Activated naive CD4-positive, alpha-beta T cell treated with Interleukin-2 at 50 U/mL for 16 hours (primary cell): ENCODE results near the gene ABCB11.
"Not testable (repeated sequence)": the region's sequence is repeated elsewhere in the genome, so short reads cannot be mapped to it uniquely, and the experiment has no call there.

Experiments used
- DNase-seq: peaks from one replicate; pipeline ENCODE4 v3.0.0-alpha.2; 2020

ABCB11 gene

DNA sequence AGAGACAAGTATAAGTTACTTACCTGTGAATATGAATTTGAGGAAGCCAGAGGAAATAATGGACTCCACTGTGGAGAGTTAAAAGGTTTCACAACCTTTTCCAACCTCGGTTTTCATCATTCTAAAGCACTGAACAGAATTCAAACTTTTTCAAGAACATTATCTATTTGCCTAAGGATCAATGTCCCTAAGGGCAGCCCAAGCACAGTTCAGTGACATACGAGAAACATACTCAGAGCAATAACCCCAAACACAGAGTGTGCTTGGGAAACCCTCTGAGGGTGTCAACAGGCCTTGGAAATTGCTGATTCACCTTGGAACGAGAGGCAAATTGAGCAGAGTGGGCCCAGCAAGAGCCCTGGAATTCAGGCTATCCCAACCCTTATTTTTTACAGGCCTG is at the start of gene ABCB11:
ABCB11 (minus strand) TSS at position 123 of the 400 bp plus-strand sequence. CDS start 13,199 bp downstream, outside the sequence.
- DNase-seq = no peak

DNA sequence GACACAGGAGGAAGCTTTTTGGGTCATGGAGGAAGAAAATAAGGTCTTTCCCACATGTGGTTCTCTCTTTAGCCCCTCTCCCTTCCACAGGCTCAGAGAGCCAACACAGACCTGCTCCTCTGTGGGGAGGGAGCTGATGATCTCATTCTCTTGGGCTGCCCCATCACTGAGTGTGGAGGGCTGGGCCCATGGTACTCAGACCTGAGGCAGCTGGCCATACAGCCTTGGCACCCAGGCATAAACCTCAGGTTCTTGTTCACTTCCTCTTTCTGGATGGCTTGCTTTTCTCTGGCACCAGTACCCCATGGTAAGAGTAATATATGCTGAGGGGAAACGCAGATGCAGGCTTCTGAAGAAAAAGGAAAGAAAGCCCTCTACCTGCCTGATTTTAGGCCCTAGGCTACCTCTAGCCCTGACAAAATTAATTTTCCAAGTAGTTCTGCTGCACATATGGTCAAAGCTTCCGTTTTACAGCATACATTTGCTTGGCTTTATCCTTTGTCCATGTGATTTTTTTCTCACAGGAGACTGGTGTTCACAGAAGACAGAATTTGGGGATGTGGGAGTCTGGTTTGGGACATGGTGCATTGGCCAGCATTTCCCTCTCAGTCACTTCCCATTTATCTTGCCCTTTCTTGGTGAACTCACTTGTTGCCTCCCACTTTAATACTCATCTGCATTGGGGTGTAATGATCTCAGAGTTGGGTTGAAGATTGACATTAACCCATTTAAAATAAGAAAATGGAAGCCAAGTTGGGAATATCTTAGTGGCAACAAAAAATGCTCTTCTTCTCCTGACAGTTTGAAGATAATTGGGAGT is 49.3 kb upstream of the ABCB11 start:
- no peak for DNase-seq

DNA sequence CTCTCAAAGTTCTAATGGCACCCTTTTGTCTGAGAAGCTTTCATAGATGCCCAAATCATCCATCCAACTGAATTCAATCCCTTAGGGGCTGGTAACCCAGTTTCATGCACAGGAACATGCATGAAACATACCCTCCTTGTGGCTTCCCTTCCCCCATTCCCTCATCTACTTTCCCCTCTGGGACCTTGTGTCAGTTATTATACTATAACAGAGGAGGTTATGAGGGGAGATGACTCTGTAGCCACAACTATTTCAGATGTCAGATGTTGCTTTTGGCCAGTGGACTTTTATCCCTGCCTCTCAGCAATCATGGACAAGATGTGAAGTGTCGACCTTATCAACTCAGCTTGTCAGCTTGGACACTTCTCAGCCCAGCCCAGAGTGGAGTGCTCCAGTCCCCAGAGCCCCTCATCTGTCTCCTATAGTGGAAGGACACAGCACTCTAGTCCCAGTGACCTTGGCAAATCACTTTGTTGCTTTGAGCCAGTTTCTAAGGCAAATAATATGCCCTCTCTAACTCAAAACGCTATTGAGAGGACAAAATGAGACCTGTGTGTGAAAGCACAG is 46.6 kb upstream of the ABCB11 start:
- no peak for DNase-seq

DNA sequence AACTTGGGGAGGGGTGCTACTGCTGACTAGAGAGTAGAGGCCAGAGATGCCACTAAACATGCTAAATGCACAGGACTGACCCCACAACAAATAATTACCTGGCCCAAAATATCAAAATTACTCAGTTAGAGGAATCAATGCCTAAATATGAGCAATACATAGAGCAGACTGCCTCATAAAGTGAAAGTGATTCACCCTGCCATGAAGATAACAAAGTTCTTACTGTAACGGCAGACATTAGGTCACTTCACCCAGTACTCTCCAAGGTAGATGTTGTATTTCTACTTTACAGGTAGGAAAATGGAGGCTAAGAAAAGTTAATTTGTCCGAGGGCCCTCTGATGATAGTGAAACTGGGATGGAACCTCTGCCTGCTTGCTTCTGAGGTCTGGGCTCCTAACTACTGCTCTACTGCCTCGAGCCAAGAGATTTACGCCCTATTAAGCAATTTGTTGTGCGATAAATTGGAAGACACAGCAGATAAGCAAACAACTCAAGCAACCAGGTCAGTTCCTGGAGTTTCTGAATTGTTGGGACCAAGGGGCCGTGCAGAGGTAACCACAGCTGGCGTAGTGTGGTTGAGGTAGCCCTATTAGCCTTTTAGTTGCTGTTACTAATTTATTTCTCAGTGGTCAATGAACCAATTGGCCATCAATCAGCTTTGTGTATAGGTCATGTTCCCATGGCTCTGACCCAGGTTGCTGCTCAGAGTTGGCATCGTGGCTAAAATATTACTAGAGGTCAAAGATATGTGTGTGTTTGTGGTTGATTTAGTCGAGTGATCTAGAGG is 43.0 kb upstream of the ABCB11 start:
- no peak for DNase-seq

DNA sequence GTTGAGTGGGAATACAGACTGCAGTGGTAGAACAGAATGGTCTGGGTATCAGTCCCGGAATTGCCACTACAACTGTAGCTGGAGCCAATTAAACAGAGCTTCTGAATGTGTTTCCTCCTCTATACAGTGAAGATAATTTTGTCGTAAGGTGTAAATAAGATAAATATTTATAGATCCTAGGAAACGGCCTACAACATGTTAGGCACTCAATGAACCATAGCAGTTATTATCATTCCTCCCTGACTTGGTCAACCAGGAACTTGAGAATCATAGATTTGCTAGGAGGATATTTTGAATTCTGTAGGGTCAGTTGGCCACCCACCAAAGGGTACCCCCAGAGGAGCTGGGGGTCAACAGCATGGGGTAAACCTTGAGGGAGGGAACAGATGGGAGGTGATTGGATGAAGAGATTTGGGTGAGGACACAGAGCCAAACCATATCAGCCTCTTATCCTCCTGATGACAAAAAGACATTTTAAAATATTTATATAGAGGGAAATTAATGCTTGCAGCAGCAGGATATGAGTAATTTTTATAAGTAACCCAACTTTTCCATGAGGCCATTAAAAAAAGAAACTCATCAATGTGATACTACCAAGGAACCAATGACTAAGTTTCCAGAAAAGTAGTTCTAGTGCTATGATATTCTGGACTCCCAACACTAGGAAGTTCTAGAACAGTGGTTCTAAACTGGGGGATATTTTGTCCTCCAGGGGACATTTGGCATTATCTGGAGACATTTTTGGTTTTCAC is 42.3 kb upstream of the ABCB11 start:
- no peak for DNase-seq

DNA sequence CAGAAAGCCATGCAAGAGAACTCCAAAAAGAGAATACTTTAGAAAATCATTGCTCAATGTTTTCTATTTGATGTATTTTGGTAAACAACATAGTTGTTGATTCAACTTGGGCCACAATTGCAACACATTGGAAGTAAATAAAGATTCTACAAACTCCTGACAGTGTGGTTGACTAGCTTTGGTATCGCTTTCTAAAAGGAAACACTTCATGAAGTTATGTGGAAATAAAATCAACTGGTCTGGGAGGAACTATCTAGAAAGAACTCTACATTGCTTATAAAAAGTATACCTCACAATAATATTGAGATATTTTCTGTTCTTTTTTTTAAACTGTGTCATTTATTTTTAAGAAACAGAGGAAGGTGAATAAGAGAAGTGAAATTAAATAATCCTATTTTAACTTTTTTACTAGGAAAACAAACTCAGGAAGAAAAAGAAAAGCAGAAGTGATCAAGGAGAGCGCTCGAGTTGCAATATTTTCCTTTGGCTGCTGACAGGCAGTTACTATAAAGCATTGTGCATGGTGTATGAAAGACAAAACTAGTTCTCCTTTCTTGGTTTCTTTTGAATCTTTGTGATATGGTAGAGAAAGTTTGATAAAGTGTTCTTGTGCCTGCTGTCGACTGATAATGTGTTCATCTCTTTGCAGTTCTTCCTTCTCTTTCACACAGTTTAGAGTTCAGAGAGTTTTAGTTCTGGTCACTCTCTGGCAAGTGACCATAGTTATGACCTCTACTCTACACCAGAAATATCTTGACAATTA is 41.2 kb upstream of the ABCB11 start:
- DNase-seq = no peak

DNA sequence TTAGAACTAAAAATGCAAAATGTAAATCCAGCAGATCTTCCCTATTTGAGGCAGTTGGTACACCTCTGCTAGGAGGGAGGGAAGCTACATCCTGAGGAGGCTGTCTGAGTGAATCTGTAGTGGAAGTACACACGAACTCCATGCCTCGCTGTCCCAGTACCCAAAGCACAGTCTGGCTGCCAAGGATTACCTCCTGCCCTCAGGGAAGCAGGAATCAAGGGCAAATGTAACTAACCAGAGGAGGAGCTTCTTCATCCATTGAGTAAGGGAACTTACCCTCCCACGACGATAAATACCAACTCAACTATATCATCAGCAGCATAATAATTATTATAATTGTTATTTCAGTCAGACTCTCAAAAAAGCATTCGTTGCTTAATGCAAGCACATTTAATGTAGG is 40.3 kb upstream of the ABCB11 start:
- DNase-seq = no peak

DNA sequence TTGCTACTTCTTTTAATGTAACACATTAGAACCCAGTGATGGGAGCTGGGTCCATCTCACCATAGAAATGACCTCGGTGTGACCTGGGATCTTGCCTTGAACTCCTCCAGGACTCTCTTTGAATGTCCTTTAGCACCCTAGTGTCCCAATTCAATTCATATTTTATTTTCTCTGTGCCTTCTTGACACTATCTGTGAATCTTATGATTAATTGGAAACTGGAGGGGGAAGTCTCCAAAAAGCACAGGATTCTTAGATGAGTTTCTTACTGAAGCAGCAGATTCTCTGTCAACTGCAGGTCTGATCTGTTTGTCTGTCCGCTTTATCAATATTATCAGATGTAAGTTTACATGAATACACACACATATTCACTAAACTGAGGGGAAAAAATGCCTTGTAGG is 38.7 kb upstream of the ABCB11 start:
- no peak for DNase-seq

DNA sequence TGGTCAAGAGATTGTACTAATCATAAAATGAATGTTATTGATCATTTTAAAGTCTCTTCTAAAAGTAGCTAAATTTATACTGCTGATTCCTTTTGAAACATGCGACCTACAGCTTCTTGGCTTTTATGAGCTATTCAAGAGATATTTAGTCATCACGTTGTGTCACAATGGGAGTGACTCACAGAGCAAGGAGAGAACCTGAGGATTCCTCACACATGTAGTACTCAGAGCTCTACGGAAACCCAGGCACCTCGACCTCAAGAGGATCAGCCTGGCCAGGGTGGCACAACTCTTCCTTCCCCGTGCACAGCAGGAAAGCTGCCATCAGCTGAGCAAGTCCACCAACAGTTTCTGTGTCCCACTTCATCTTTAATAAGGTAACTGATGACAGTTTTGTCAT is 38.2 kb upstream of the ABCB11 start, which contains the start of gene DHRS9:
DHRS9 (plus strand) TSS at position 223 of the 400 bp plus-strand sequence. CDS start 12,019 bp downstream, outside the sequence.
- no peak for DNase-seq

DNA sequence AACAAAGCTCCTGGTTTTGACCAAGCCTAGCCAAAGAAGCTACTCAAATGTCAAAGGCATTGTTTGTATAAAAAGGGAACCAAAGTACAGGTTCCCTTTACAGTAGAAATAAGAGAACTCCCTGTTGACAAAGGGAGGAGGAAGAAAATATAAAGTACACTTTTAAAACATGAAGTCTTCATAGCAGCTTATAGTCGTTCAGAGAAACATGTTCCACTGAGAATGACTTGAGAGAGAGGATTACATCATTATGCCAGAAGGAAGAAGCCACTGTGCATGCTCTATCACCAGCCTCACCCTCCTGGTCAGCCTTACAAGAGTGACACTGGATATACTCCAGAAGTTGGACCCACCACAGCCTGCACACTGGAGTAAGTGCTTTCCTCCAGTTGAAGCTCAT is 35.8 kb upstream of the ABCB11 start:
- no peak for DNase-seq

DNA sequence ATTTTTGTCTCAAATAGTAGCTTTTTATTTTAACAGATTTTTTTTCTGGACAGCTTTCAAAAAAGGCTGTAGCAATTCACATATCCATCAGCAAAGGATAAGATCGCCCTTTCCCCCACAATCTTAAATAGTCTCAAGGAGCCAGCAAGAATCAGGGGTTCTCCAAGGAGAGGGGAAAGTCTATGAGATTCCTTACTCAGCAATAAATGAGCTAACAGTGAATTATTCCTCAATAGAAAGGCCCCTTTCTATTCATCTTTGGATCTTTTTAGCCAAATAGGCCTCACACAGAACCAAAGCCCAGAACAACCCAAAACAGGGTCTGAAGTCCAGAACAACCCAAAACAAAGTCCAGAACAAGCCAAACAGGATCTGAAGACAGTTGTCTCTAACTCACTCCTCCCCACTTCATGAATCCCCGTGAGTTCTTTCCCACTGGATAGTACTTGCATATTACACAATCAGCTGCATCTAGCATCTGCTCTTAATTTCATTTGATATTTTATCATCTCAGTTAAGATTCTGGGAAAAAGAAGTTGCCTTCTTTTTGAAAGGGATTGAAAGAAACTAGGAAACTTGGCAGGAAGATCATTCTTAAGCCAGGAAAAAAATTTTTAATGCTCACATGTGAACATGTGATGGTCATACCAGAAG is 34.9 kb upstream of the ABCB11 start:
- no peak for DNase-seq

DNA sequence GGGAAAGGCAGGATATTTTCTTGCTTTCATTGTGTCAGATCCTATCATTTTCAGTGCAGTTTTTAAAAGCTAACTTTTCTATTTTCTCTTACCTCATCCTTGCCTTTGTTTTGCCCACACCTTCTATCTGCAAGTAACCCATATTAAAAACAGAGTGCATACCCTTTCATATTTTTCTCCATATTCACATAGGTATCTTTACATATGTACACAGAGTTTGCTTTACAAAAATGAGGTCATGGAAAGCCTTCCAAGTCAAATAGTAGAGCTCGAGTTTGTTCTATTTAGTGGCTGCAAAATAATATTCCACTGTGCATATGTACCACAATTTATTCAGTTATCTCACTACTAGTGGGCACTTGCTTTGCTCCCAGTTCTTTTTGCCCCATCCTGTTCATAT is 34.3 kb upstream of the ABCB11 start:
- DNase-seq = no peak

DNA sequence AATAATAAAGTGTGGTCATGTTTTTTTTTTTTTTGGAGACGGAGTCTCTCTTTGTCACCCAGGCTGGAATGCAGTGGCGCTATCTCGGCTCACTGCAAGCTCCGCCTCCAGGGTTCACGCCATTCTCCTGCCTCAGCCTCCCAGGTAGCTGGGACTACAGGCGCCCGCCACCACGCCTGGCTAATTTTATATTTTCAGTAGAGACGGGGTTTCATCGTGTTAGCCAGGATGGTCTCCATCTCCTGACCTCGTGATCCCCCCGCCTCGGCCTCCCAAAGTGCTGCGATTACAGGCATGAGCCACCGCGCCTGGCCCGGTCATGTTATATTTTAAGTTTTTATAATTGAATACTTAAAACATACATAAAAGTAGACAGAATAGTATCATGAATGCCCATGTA is 33.1 kb upstream of the ABCB11 start:
- DNase-seq = not testable (repeated sequence)

DNA sequence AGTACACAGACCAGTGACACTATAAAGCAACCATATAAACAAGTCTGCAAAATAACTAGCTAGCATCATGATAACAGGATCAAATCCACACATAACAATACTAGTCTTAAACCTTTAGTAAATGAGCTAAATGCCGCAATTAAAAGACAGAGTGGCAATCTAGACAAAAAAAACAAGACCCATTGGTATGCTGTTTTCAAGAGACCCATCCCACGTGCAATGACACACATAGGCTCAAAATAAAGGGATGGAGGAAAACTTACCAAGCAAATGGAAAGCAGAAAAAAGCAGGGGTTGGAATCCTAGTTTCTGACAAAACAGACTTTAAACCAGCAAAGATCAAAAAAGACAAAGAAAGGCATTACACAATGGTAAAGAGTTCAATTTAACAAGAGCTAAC is 23.5 kb upstream of the ABCB11 start:
- not testable (repeated sequence) for DNase-seq

DNA sequence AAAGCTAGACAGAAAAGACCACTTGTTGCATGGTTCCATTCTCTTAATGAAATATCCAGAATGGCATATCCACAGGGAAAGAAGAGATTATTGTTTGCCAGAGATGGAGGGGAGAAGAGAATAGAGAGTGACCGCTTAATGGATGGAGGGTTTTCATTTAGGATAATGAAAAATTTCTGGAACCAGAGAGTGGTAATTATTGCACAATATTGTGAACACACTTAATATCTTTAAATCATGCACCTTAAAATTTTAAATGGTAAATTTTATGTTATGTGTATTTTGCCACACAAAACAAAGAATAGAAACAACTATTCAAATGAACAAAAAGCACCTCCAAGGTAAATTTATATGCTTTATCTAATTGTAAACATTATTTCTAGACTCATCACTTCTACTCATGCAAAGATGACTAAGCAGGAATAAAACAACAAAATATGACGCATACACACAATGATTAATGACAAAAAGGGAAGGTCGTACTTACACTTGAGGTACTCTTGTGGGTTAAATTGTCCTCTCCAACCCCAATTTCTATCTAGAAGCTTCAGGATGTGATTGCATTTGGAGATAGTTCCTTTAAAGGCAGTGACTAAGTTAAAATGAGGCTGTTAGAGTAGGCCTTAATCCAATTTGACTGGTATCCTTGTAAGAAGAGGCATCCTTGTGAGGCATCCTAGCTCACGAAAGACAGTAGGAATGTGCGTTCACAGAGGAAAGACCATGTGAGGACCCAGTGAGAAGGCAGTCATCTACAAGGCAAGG is 19.5 kb upstream of the ABCB11 start:
- no peak for DNase-seq

DNA sequence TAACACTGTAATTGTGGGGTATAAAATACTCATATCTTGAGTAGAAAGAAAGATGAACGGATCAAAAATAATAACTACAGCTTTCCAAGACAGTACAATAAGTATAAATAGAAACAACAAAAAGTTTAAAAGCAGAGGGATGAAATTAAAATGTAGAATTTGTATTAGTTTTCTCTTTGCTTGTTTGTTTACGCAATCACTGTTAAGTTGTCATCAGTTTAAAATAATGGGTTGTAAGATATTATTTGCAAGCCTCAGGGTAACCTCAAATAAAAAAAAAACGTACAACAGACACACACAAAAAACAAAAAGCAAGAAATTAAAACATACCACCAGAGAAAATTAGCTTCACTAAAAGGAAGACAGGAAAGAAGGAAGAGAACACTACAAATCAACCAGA is 18.0 kb upstream of the ABCB11 start:
- DNase-seq = no peak

DNA sequence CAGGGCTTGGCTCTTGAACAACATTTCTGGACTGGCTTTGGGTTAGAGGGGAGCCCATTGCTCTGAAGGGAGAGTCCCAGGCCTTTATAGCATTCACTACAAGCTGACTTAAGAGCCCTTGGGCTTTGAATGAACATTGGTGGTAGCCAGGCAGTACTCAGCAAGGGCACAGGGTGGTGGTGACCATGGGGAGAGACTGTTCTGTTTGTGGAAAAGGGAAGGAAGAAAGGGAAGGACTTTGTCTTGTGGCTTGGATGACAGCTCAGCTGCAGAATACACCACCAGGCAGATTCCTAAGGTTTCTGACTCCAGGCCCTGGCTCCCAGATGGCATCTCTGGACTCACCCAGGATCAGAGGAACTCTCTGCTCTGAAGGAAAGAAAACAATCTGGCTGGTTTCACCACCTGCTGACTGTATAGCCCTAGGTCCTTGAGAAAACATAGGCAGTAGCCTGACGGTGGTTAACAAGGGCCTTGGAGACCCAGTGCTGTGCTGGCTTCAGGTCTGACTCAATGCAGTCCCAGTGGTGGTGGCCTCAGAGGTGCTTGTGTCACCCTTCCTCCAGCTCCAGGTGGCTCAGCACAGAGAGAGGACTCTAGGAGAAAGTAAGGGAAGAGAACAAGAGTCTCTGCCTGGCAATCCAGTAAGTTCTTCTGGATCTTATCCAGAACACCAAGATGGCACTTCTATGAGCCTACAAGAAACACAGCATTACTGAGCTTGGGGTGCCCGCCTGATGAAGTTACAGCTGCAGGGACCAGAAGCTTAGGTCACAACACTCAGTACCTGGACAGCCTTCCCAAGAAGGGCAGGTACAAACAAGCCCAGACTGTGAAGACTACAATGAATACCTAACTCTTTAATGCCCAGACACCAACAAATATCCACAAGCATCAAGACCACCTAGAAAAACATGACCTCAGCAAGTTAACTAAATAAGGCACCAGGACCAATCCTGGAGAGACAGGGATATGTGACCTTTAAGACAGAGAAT is 16.4 kb upstream of the ABCB11 start:
- DNase-seq = no peak

DNA sequence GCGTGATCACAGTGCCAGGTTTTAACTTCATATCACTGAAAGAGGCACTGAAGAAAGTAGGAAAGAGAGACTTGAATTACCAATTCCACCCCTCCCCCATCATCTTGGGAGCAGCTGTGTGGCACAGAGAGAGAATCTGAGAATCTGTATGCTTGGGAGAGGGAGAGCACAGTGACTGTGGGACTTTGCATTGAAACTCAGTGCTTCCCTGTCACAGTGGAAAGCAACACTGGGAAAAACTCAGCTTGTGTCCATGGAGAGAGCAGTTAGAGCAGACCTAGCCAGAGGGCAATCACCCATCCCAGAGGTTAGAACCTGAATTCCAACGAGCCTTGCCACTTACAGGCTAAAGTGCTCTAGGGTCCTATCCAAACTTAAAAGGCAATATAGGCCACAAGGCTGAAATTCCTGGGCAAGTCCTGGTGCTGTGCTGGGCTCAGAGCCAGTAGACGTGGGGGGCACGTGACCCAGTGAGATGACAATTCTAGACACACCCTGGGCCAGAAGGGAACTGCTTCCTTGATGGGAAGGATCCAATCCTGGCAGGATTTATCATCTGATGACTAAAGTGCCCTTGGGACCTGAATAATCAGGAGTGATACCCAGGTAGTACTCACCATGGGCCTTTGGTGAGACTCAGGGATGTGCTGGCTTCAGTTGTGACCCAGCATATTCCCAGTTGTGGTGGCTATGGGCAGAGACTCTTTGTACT is 15.5 kb upstream of the ABCB11 start:
- no peak for DNase-seq

DNA sequence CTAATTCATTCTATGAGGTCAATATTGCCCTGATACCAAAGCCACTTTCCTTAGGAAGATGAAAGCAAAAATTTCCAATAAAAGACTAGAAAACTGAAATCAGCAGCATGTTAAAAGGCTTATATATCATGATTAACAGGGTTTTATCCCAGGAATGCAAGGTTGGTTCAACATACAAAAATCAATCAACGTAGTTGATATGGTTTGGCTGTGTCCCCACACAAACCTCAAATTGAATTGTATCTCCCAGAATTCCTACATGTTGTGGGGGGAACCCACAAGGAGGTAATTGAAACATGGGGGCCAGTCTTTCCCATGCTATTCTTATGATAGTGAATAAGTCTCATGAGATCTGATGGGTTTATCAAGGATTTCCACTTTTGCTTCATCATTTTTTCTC is 11.7 kb upstream of the ABCB11 start:
- DNase-seq = no peak
